Effector CD4-positive, alpha-beta T cell (primary cell): ENCODE results near the gene CCHCR1.
"Not testable (repeated sequence)": the region's sequence is repeated elsewhere in the genome, so short reads cannot be mapped to it uniquely, and the experiment has no call there.

ENCODE experiments used
- DNase-seq: peaks from one replicate; pipeline ENCODE4 v3.0.0-alpha.2; 2020

Gene CCHCR1

GRCh38 chr6:31183287-31183686 is 25.7 kb upstream of the CCHCR1 start:
- not testable (repeated sequence) for DNase-seq

GRCh38 chr6:31180500-31180899 is 22.9 kb upstream of the CCHCR1 start:
- no peak for DNase-seq

DNA sequence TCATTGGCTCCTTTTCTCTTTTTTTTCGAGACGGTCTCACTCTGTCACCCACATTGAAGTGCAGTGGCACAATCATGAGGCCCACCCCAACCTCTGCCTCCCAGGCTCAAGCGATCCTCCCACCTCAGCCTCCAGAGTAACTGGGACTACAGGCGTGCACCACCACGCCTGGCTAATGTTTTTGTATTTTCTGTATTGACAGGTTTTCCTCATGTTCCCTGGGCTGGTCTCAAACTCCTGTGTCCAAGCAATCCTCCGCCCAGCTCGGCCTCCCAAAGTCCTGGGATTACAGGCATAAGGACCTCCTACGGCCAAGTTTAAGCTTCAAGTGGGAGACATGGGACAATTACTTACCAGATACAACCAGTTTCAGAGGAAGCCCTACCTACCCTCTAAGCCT is 22.3 kb upstream of the CCHCR1 start:
- no peak for DNase-seq

GRCh38 chr6:31179042-31179386 is 21.4 kb upstream of the CCHCR1 start:
- DNase-seq: no peak

- no peak for DNase-seq
Measured at GRCh38 chr6:31178143-31179041, 20.8 kb upstream of the CCHCR1 start.

- DNase-seq: no peak
Measured at GRCh38 chr6:31175971-31176370, 18.4 kb upstream of the CCHCR1 start.

DNA sequence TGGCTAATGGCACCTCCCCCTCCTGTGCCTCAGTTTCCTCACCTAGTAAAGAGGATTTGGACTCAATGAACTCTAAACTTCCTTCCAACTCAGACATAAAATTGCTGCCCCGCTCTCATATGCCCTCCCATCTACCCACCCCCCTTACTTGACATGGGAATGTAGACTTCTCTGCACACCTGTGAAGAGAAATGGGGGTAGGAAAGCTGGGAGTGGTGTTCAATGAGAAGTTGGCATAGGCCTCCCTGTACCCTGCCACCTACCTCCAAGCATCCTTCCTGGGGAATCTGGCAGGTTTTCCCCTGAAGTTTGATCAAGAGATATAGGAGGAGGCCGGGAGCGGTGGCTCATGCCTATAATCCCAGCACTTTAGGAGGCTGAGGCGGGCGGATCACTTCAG is 16.8 kb upstream of the CCHCR1 start:
- no peak for DNase-seq

- no peak for DNase-seq
Measured at GRCh38 chr6:31173406-31173805, 15.8 kb upstream of the CCHCR1 start.

GRCh38 chr6:31172973-31173384 is 15.4 kb upstream of the CCHCR1 start:
- no peak for DNase-seq

GRCh38 chr6:31171931-31172905 is 14.6 kb upstream of the CCHCR1 start:
- DNase-seq: no peak

DNA sequence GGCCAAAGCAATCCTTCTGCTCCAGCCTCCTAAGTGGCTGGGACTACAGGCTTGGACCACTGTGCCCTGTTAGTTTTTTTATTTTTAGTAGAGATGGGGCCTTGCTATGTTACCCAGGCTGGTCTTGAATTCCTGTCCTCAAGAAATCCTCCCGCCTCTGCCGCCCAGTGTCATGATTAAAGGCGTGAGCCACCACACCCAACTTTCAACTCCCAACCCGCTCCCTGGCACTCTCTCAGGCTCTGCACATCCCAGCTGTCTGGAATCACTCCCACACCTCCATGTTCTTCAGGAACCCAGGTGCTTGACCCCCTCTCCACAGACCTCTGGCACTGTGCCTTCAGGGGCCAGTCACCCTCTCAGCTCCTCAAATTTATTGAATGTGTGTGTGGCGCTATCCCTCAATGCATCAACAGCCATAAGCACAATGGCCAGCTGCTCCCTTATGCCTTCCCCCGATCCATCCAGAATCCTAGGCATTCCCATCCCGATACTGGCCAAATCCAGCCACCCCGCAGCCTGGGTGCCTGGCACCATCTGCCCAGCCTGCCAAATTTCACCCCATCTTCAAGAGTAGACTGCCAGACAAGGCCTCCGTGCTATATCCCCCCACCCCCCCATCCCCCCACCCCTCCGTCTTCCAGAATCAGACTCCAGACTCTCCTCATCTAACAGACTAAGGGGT is 13.5 kb upstream of the CCHCR1 start:
- no peak for DNase-seq

- DNase-seq: no peak
Measured at GRCh38 chr6:31170600-31170881, 12.9 kb upstream of the CCHCR1 start, which contains the start of gene POU5F1. POU5F1 (minus strand) TSS chr6:31170682; CDS start chr6:31170620, 62 bp downstream.

- not testable (repeated sequence) for DNase-seq
Measured at GRCh38 chr6:31169858-31170599, 12.4 kb upstream of the CCHCR1 start.

DNA sequence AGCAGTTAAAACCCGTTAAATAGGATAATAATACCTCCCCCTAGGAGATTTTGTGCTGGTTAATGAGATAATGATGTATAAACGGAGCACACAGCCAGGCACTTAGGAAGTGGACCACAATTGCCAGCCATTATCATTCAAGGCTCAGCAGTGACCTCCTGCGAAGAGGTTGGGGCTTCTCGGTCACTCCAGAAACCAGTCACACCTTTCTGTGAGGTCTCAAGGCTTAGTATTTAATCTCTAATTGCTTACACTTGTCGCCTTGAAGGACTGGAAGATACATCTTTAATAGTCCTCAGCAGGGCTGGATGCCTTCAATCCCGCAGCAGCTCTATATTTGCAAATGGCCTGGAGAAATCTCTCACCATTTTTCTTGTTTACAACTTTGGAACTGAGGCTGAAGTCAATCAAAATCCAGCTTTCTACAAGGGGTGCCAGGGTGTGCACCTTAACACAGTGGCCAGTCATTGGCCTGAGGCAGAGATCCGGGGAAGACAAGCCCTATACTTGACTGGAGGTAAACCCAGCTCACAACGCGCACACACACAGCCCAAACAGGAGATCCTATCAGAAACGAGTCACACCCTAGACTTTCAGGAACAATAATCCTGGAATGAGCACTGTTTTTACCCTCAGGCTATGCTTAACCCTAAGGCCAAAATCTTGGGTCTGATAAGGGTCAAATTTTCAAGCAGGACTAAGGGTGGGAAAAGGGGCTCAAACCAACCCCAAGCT is 11.7 kb upstream of the CCHCR1 start:
- DNase-seq: no peak

DNA sequence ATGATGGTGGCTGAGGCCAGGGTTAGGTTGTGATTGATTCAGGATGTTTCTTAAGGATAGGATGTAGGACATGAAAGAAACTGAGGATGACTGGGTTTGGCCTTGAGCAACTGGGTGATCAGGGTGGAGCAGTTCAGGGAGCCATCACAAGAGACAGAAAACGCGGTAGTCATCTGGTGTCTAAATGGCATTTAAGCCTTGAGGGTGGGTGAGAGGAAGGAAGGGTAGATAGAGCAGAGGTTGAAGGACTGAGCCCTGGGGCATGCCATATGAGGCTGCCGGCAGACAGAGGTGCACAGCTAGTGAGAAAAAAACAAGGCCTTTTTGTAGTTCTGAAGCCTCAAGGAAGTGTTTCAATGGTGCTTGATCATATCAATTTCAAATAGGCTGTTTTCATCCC is 11.0 kb upstream of the CCHCR1 start:
- DNase-seq: no peak

DNA sequence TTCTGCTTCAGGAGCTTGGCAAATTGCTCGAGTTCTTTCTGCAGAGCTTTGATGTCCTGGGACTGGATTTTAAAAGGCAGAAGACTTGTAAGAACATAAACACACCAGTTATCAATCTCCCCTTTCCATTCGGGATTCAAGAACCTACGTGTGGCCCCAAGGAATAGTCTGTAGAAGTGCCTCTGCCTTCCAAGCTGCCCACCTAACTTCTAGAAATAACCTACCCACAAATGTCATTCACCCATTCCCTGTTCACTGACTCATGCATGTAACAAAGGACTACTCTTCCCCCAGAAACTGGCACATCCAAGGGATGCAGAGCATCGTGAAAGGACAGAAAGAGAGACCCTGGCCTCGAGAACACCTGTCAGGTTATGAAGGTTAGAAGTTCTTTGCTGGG is 8.4 kb upstream of the CCHCR1 start:
- no peak for DNase-seq

GRCh38 chr6:31165064-31165832 is 7.6 kb upstream of the CCHCR1 start:
- not testable (repeated sequence) for DNase-seq

DNA sequence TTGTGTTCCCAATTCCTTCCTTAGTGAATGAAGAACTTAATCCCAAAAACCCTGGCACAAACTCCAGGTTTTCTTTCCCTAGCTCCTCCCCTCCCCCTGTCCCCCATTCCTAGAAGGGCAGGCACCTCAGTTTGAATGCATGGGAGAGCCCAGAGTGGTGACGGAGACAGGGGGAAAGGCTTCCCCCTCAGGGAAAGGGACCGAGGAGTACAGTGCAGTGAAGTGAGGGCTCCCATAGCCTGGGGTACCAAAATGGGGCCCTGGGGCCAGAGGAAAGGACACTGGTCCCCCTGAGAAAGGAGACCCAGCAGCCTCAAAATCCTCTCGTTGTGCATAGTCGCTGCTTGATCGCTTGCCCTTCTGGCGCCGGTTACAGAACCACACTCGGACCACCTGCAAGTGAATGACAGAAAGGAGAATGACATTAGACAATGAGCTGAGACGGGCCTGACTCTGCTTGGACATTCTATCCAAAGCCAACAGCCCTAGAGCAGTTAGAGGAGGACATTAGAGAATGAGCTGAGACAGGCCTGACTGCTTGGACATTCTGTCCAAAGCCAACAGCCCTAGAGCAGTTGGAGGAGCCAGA is 7.0 kb upstream of the CCHCR1 start:
- not testable (repeated sequence) for DNase-seq

DNA sequence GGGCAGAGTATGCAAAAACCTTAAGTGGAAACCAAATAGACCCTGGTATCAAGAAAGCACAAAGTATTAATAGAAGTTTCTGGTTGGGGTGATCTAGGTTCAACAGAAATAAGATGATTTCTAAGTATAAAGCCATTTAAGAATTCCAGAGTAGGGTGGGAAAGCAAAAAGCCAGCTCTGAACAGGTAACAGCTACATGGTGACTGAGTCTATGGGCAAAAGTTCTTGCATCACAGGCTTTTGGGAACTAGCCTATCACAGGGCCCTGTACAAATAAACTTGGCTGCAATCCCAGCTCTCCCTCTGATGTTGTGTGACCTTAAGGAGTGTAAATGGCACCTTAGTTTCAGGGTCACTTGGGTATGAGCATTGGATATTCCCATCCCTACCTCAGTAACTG is 6.3 kb upstream of the CCHCR1 start:
- no peak for DNase-seq

DNA sequence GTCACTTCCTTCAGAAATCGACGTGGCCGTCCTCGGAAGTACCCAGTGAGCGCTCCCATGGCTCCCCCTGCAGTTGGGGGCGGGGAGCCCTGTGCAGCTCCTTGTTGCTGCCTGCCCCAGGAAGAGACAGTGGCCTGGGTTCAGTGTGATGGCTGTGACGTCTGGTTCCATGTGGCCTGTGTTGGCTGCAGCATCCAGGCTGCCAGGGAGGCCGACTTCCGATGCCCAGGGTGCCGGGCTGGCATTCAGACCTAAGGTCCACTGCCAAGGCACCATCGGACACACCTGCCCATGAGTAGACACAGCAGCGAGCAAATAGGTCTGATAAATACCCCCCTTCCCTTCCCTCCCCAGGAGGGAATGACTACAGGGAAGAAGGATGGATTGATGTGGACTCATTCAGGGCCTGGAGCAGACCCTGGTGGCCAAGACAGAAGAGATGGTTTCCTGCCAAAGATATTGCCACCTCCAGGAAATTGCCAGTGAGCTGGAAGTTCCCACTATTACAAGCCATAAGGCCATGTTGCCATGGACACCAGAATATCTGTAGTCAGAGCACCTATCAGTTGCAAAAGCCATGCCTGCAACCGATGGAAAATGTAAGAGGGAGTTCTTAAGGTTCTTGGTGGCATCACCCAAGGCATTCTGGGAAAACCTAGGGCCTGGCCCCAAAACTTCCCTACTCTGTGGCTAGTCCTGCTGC is 5.0 kb upstream of the CCHCR1 start:
- DNase-seq: no peak
